Liver (tissue), 3 donors: ENCODE results near the gene NUP50.

Experiments used
- ATF3 ChIP-seq: IDR thresholded peaks from 2 replicates; pipeline ENCODE4 v1.6.1; 2016; ENCODE audit warnings: antibody characterized with exemption
- CTCF ChIP-seq: fragments of 150-350 bp; IDR thresholded peaks from 2 replicates; pipeline ENCODE4 v1.5.1; 2017; ENCODE audit warnings: improper control_type of control experiment, low read depth, low read length; ENCODE audit not compliant: missing input control
- FOXA1 ChIP-seq: IDR thresholded peaks from 2 replicates; pipeline ENCODE4 v1.6.1; 2016; ENCODE audit warnings: antibody characterized with exemption
- GABPA ChIP-seq, 2 donors: IDR thresholded peaks in 1 of 2; conservative IDR thresholded peaks in 1 of 2; 2 replicates each; pipeline ENCODE4 v1.6.1; 2016; ENCODE audit warnings: antibody characterized with exemption in 2 of 2, mild to moderate bottlenecking in 1 of 2, moderate library complexity in 1 of 2
- HNF4A ChIP-seq, 2 donors: conservative IDR thresholded peaks; 2 replicates each; pipeline ENCODE4 v1.6.1; 2016; ENCODE audit warnings: antibody characterized with exemption in 2 of 2, mild to moderate bottlenecking in 2 of 2
- HNF4G ChIP-seq: IDR thresholded peaks from 2 replicates; pipeline ENCODE4 v1.6.1; 2016; ENCODE audit warnings: antibody characterized with exemption
- MAX ChIP-seq: IDR thresholded peaks from 2 replicates; pipeline ENCODE4 v1.6.1; 2016; ENCODE audit warnings: antibody characterized with exemption
- NR2F2 ChIP-seq: IDR thresholded peaks from 2 replicates; pipeline ENCODE4 v1.6.1; 2016; ENCODE audit warnings: antibody characterized with exemption
- RAD21 ChIP-seq, 2 donors: IDR thresholded peaks; 2 replicates each; pipeline ENCODE4 v1.6.1; 2016; ENCODE audit warnings: antibody characterized with exemption in 2 of 2, mild to moderate bottlenecking in 2 of 2
- REST ChIP-seq: IDR thresholded peaks from 2 replicates; pipeline ENCODE4 v1.6.1; 2016; ENCODE audit warnings: antibody characterized with exemption, mild to moderate bottlenecking
- SP1 ChIP-seq: IDR thresholded peaks from 2 replicates; pipeline ENCODE4 v1.6.1; 2018; ENCODE audit warnings: antibody characterized with exemption, mild to moderate bottlenecking
- TAF1 ChIP-seq: conservative IDR thresholded peaks from 2 replicates; pipeline ENCODE4 v1.6.1; 2016; ENCODE audit warnings: antibody characterized with exemption, mild to moderate bottlenecking
- YY1 ChIP-seq: IDR thresholded peaks from 2 replicates; pipeline ENCODE4 v1.6.1; 2016; ENCODE audit warnings: antibody characterized with exemption, mild to moderate bottlenecking
- ZBTB33 ChIP-seq: IDR thresholded peaks from 2 replicates; pipeline ENCODE4 v1.6.1; 2016; ENCODE audit warnings: antibody characterized with exemption
- donor health status: healthy.
- donor health status: healthy.

- no peak for TF ChIP-seq TAF1
- TF ChIP-seq YY1, result no peak
- TF ChIP-seq CTCF, result no peak
- TF ChIP-seq ATF3, result no peak
- no peak for TF ChIP-seq REST
- TF ChIP-seq GABPA (IDR thresholded peaks at IDR 0.05 in 1 of 2, conservative IDR thresholded peaks at IDR 0.05 in 1 of 2), result no peak
- no peak for TF ChIP-seq SP1
- TF ChIP-seq FOXA1, result no peak
- TF ChIP-seq MAX, result no peak
- no peak for TF ChIP-seq NR2F2
- no peak for TF ChIP-seq HNF4A (conservative IDR thresholded peaks at IDR 0.05)
- no peak for TF ChIP-seq RAD21 (IDR thresholded peaks at IDR 0.05)
- no peak for TF ChIP-seq HNF4G
- TF ChIP-seq ZBTB33, result no peak
Observed at GRCh38 chr22:45181240-45181639, 17.5 kb downstream of the NUP50 start.
